ENCODE measurements around the gene SP140. TPM values are rescaled to one million over a fixed set of nuclear protein-coding genes. Genes with fewer than 3 reads are reported as not detected.

Gene SP140
- total and polyA plus RNA-seq, 8 donors, result 0.12 to 1.5 (median 0.34) TPM

DNA sequence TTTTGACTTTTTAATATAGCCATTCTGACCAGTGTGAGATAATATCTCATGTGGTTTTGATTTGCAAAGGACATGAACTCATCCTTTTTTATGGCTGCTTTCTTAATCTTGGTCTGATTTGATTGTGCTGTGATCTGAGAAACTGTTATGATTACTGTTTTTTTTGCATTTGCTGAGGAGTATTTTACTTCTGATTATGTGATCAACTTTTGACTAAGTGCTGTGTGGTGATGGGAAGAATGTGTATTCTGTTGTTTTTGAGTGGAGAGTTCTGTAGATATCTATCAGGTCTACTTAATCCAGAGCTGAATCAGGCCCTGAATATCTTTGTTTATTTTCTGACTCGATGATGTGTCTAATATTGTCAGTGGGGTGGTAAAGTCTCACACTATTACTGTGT is 118.2 kb downstream of the SP140 start:
- intact Hi-C loops (cut with DNase I), result no loop called here
- no peaks in the 10 kb centered on the region for H3K36me3 ChIP-seq
- no peak for ATAC-seq
- WGBS, 2 donors, result 75 to 85% methylated on average over 1 of the region's 1 CpG
- H3K4me1 ChIP-seq, result no peaks in the 10 kb centered on the region
- DNase-seq, result no peak
- no peak overlapping the region for H3K4me3 ChIP-seq
- no peaks in the 10 kb centered on the region for H3K9me3 ChIP-seq
- H3K27ac ChIP-seq, result no peak overlapping the region
- TF ChIP-seq, protein P1, sequence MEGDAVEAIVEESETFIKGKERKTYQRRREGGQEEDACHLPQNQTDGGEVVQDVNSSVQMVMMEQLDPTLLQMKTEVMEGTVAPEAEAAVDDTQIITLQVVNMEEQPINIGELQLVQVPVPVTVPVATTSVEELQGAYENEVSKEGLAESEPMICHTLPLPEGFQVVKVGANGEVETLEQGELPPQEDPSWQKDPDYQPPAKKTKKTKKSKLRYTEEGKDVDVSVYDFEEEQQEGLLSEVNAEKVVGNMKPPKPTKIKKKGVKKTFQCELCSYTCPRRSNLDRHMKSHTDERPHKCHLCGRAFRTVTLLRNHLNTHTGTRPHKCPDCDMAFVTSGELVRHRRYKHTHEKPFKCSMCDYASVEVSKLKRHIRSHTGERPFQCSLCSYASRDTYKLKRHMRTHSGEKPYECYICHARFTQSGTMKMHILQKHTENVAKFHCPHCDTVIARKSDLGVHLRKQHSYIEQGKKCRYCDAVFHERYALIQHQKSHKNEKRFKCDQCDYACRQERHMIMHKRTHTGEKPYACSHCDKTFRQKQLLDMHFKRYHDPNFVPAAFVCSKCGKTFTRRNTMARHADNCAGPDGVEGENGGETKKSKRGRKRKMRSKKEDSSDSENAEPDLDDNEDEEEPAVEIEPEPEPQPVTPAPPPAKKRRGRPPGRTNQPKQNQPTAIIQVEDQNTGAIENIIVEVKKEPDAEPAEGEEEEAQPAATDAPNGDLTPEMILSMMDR (IDR thresholded peaks at IDR 0.05), result no peak
- FAIRE-seq, result no peak
- H3K27me3 ChIP-seq, result no peaks in the 10 kb centered on the region

DNA sequence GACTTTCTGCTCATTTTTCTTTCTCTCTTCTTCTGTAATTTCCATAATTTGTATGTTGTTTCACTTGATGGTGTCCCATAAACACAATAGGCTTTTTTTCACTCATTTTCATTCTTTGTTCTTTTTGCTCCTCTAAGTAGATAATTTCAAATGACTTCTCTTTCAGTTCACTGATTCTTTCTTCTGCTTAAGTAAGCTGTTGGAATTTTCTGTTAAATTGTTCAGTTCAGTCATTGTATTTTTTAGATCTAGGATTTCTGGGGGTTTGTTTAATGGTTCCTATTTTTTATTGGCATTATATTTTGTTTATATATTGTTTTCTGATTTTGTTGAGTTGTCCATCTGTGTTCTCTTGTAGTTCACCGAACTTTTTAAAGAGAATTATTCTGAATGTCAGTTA is 120.9 kb downstream of the SP140 start:
- Histone ChIP-seq H3K4me1 (no peaks in the 10 kb centered on the region), H3K27me3 (no peaks in the 10 kb centered on the region), H3K36me3 (no peaks in the 10 kb centered on the region), H3K27ac (no peak overlapping the region), H3K4me3 (no peak overlapping the region), H3K9me3 (no peaks in the 10 kb centered on the region)
- FAIRE-seq, result no peak
- ATAC-seq, result no peak
- 89 to 91% methylated on average over 1 of the region's 1 CpG for WGBS, 2 donors
- TF ChIP-seq, protein P1 (IDR thresholded peaks at IDR 0.05), result no peak
- intact Hi-C loops (cut with DNase I), result no loop called here
- no peak for DNase-seq

- Histone ChIP-seq H3K36me3 (no peaks in the 10 kb centered on the region), H3K4me3 (no peak overlapping the region), H3K27me3 (no peaks in the 10 kb centered on the region), H3K27ac (no peak overlapping the region), H3K4me1 (no peaks in the 10 kb centered on the region), H3K9me3 (no peaks in the 10 kb centered on the region)
- DNase-seq (no peak), ATAC-seq (no peak), FAIRE-seq (no peak)
- TF ChIP-seq, protein P1 (IDR thresholded peaks at IDR 0.05), result no peak
- intact Hi-C loops (cut with DNase I), result no loop called here
- WGBS, 2 donors, result 78 to 86% methylated on average over 1 of the region's 1 CpG
These were observed 121.5 kb downstream of the SP140 start for GRCh38 chr2:230346921-230347533.

GRCh38 chr2:230347659-230348305 is 122.2 kb downstream of the SP140 start:
- TF ChIP-seq, protein P1 (IDR thresholded peaks at IDR 0.05), result no peak
- Histone ChIP-seq H3K27ac (no peak overlapping the region), H3K9me3 (no peaks in the 10 kb centered on the region), H3K4me1 (no peaks in the 10 kb centered on the region), H3K36me3 (no peaks in the 10 kb centered on the region), H3K27me3 (no peaks in the 10 kb centered on the region), H3K4me3 (no peak overlapping the region)
- 78 to 88% methylated on average over 6 of the region's 6 CpGs for WGBS, 2 donors
- intact Hi-C loops (cut with DNase I), result no loop called here
- FAIRE-seq, result no peak
- ATAC-seq, result peak in 1 of 4 donors; percentile 40
- no peak for DNase-seq

- no peak overlapping the region for H3K4me3 ChIP-seq
- FAIRE-seq (no peak), ATAC-seq (no peak), DNase-seq (no peak)
- no peaks in the 10 kb centered on the region for H3K36me3 ChIP-seq
- no peaks in the 10 kb centered on the region for H3K9me3 ChIP-seq
- no peaks in the 10 kb centered on the region for H3K27me3 ChIP-seq
- H3K27ac ChIP-seq, result no peak overlapping the region
- intact Hi-C loops (cut with DNase I), result no loop called here
- TF ChIP-seq, protein P1 (IDR thresholded peaks at IDR 0.05), result no peak
- no peaks in the 10 kb centered on the region for H3K4me1 ChIP-seq
These were observed 123.3 kb downstream of the SP140 start for GRCh38 chr2:230348787-230349186.
